ENCODE results near the gene CPB2.

Gene CPB2

GRCh38 chr13:46119883-46120614 lies 15.2 kb upstream of the CPB2 start:
- no peak overlapping the region for H3K4me2 ChIP-seq (ENCODE audit: low read length)
- no peak overlapping the region for H2BK5ac ChIP-seq (ENCODE audit: low read length)
- H3K27me3 ChIP-seq (ENCODE audit: insufficient read depth, low read length, poor library complexity) = no peaks in the 10 kb centered on the region
- no peak overlapping the region for H4K8ac ChIP-seq (ENCODE audit: low read depth, low read length)
- no peak overlapping the region for H2BK120ac ChIP-seq (ENCODE audit: low read depth, low read length)
- no peak overlapping the region for H3K56ac ChIP-seq (ENCODE audit: low read length)
- H2BK15ac ChIP-seq (replicated peaks; ENCODE audit: low read depth) = no peak overlapping the region
- H3K4me1 ChIP-seq (ENCODE audit: control insufficient read depth, low read depth, low read length) = peaks cover 7% of the 10 kb centered on the region
- no peak overlapping the region for H3K23ac ChIP-seq (ENCODE audit: low read length)
- no peak overlapping the region for H3K9ac ChIP-seq (ENCODE audit: low read length)
- no peak overlapping the region for H4K5ac ChIP-seq (ENCODE audit: low read length)
- H3K36me3 ChIP-seq (ENCODE audit: control insufficient read depth, insufficient read depth, low read length) = no peaks in the 10 kb centered on the region
- DNase-seq = peak; percentile 85
- no peak overlapping the region for H3K4ac ChIP-seq (ENCODE audit: low read depth, low read length)
- no peaks in the 10 kb centered on the region for H3K79me2 ChIP-seq (ENCODE audit: control insufficient read depth, insufficient read depth, low read length)
- no peaks in the 10 kb centered on the region for H3K79me1 ChIP-seq (ENCODE audit: low read length)
- no peak overlapping the region for H3K4me3 ChIP-seq (ENCODE audit: low read length)
- H3K27ac ChIP-seq (ENCODE audit: low read depth, low read length) = peak overlapping the region; percentile 33
- H3K18ac ChIP-seq (ENCODE audit: low read length) = no peak overlapping the region
- no peak overlapping the region for H2AK5ac ChIP-seq (ENCODE audit: low read length)
- no CpG with 5 or more reads among the region's 6 CpGs for WGBS (ENCODE audit: extremely low coverage, insufficient coverage, low lambda C conversion rate)

- no CpG with 5 or more reads among the region's 4 CpGs for WGBS (ENCODE audit: extremely low coverage, insufficient coverage, low lambda C conversion rate)
- no peak for DNase-seq
- no peak overlapping the region for H3K56ac ChIP-seq (ENCODE audit: low read length)
- H3K4me1 ChIP-seq (ENCODE audit: control insufficient read depth, low read depth, low read length) = peaks cover 7% of the 10 kb centered on the region
- H3K79me2 ChIP-seq (ENCODE audit: control insufficient read depth, insufficient read depth, low read length) = no peaks in the 10 kb centered on the region
- no peak overlapping the region for H3K4me3 ChIP-seq (ENCODE audit: low read length)
- no peak overlapping the region for H4K8ac ChIP-seq (ENCODE audit: low read depth, low read length)
- no peak overlapping the region for H3K4me2 ChIP-seq (ENCODE audit: low read length)
- H3K79me1 ChIP-seq (ENCODE audit: low read length) = no peaks in the 10 kb centered on the region
- no peak overlapping the region for H3K23ac ChIP-seq (ENCODE audit: low read length)
- no peak overlapping the region for H2BK15ac ChIP-seq (replicated peaks; ENCODE audit: low read depth)
- H2BK120ac ChIP-seq (ENCODE audit: low read depth, low read length) = no peak overlapping the region
- no peak overlapping the region for H3K9ac ChIP-seq (ENCODE audit: low read length)
- no peak overlapping the region for H3K18ac ChIP-seq (ENCODE audit: low read length)
- no peak overlapping the region for H3K27ac ChIP-seq (ENCODE audit: low read depth, low read length)
- no peak overlapping the region for H4K5ac ChIP-seq (ENCODE audit: low read length)
- no peak overlapping the region for H3K4ac ChIP-seq (ENCODE audit: low read depth, low read length)
- no peak overlapping the region for H2AK5ac ChIP-seq (ENCODE audit: low read length)
- H2BK5ac ChIP-seq (ENCODE audit: low read length) = no peak overlapping the region
- H3K27me3 ChIP-seq (ENCODE audit: insufficient read depth, low read length, poor library complexity) = no peaks in the 10 kb centered on the region
- no peaks in the 10 kb centered on the region for H3K36me3 ChIP-seq (ENCODE audit: control insufficient read depth, insufficient read depth, low read length)
Observed at GRCh38 chr13:46116653-46117502, 12.0 kb upstream of the CPB2 start.

- no peak overlapping the region for H2BK5ac ChIP-seq (ENCODE audit: low read length)
- H3K18ac ChIP-seq (ENCODE audit: low read length) = no peak overlapping the region
- no peak overlapping the region for H3K4ac ChIP-seq (ENCODE audit: low read depth, low read length)
- no peak overlapping the region for H2BK15ac ChIP-seq (replicated peaks; ENCODE audit: low read depth)
- no CpG with 5 or more reads among the region's 9 CpGs for WGBS (ENCODE audit: extremely low coverage, insufficient coverage, low lambda C conversion rate)
- H3K79me1 ChIP-seq (ENCODE audit: low read length) = no peaks in the 10 kb centered on the region
- no peak overlapping the region for H2BK120ac ChIP-seq (ENCODE audit: low read depth, low read length)
- H4K5ac ChIP-seq (ENCODE audit: low read length) = no peak overlapping the region
- no peaks in the 10 kb centered on the region for H3K36me3 ChIP-seq (ENCODE audit: control insufficient read depth, insufficient read depth, low read length)
- no peak overlapping the region for H3K9ac ChIP-seq (ENCODE audit: low read length)
- H3K79me2 ChIP-seq (ENCODE audit: control insufficient read depth, insufficient read depth, low read length) = no peaks in the 10 kb centered on the region
- H3K4me2 ChIP-seq (ENCODE audit: low read length) = no peak overlapping the region
- no peak overlapping the region for H3K27ac ChIP-seq (ENCODE audit: low read depth, low read length)
- H3K27me3 ChIP-seq (ENCODE audit: insufficient read depth, low read length, poor library complexity) = no peaks in the 10 kb centered on the region
- H3K56ac ChIP-seq (ENCODE audit: low read length) = no peak overlapping the region
- H3K4me1 ChIP-seq (ENCODE audit: control insufficient read depth, low read depth, low read length) = peaks cover 2% of the 10 kb centered on the region
- DNase-seq = no peak
- H4K8ac ChIP-seq (ENCODE audit: low read depth, low read length) = no peak overlapping the region
- no peak overlapping the region for H2AK5ac ChIP-seq (ENCODE audit: low read length)
- H3K23ac ChIP-seq (ENCODE audit: low read length) = no peak overlapping the region
- no peak overlapping the region for H3K4me3 ChIP-seq (ENCODE audit: low read length)
Observed at GRCh38 chr13:46114613-46115012, 9.8 kb upstream of the CPB2 start.

GRCh38 chr13:46113596-46113995 lies 8.8 kb upstream of the CPB2 start:
- Histone ChIP-seq H3K79me2 (ENCODE audit: control insufficient read depth, insufficient read depth, low read length) (no peaks in the 10 kb centered on the region), H2AK5ac (ENCODE audit: low read length) (no peak overlapping the region), H3K23ac (ENCODE audit: low read length) (no peak overlapping the region), H3K18ac (ENCODE audit: low read length) (no peak overlapping the region), H3K27me3 (ENCODE audit: insufficient read depth, low read length, poor library complexity) (no peaks in the 10 kb centered on the region), H2BK15ac (replicated peaks; ENCODE audit: low read depth) (no peak overlapping the region), H4K5ac (ENCODE audit: low read length) (no peak overlapping the region), H3K4me2 (ENCODE audit: low read length) (no peak overlapping the region), H3K9ac (ENCODE audit: low read length) (no peak overlapping the region), H3K79me1 (ENCODE audit: low read length) (no peaks in the 10 kb centered on the region), H3K4me1 (ENCODE audit: control insufficient read depth, low read depth, low read length) (no peaks in the 10 kb centered on the region), H3K4ac (ENCODE audit: low read depth, low read length) (no peak overlapping the region), H3K27ac (ENCODE audit: low read depth, low read length) (no peak overlapping the region), H2BK5ac (ENCODE audit: low read length) (no peak overlapping the region), H2BK120ac (ENCODE audit: low read depth, low read length) (no peak overlapping the region), H4K8ac (ENCODE audit: low read depth, low read length) (no peak overlapping the region), H3K36me3 (ENCODE audit: control insufficient read depth, insufficient read depth, low read length) (no peaks in the 10 kb centered on the region), H3K56ac (ENCODE audit: low read length) (no peak overlapping the region), H3K4me3 (ENCODE audit: low read length) (no peak overlapping the region)
- no CpG with 5 or more reads among the region's 2 CpGs for WGBS (ENCODE audit: extremely low coverage, insufficient coverage, low lambda C conversion rate)
- no peak for DNase-seq

DNA sequence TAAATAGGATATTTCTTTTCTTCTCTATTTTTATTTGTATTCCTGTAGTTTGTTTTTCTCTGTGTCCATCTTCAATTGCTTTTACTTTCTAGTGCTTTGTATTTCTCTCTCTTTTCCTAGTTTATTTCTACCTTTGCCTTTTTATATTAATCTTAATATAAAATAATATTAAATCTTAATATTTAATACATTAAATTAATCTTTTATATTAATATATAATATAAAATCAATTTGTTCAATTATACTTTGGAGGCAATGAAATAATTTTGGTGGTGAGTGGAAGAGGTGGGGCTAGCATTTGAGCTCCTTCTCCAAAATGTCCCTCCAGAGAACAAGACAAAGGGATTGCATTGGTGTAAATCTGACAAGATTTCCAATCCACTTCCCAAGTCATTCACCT lies 6.3 kb upstream of the CPB2 start:
- Histone ChIP-seq H4K8ac (ENCODE audit: low read depth, low read length) (no peak overlapping the region), H4K5ac (ENCODE audit: low read length) (no peak overlapping the region), H3K9ac (ENCODE audit: low read length) (no peak overlapping the region)

More for the DNA sequence above, 6.3 kb upstream of the CPB2 start:
- H3K4ac ChIP-seq (ENCODE audit: low read depth, low read length) = no peak overlapping the region
- H3K79me1 ChIP-seq (ENCODE audit: low read length) = no peaks in the 10 kb centered on the region
- no peak overlapping the region for H3K56ac ChIP-seq (ENCODE audit: low read length)
- no peak overlapping the region for H2AK5ac ChIP-seq (ENCODE audit: low read length)
- H3K4me1 ChIP-seq (ENCODE audit: control insufficient read depth, low read depth, low read length) = no peaks in the 10 kb centered on the region
- no peak overlapping the region for H2BK15ac ChIP-seq (replicated peaks; ENCODE audit: low read depth)
- DNase-seq = no peak
- no peaks in the 10 kb centered on the region for H3K79me2 ChIP-seq (ENCODE audit: control insufficient read depth, insufficient read depth, low read length)
- no peak overlapping the region for H3K27ac ChIP-seq (ENCODE audit: low read depth, low read length)
- H2BK5ac ChIP-seq (ENCODE audit: low read length) = no peak overlapping the region
- no peak overlapping the region for H3K23ac ChIP-seq (ENCODE audit: low read length)
- H2BK120ac ChIP-seq (ENCODE audit: low read depth, low read length) = no peak overlapping the region
- no peak overlapping the region for H3K4me3 ChIP-seq (ENCODE audit: low read length)
- H3K18ac ChIP-seq (ENCODE audit: low read length) = no peak overlapping the region
- no peak overlapping the region for H3K4me2 ChIP-seq (ENCODE audit: low read length)
- no peaks in the 10 kb centered on the region for H3K36me3 ChIP-seq (ENCODE audit: control insufficient read depth, insufficient read depth, low read length)
- H3K27me3 ChIP-seq (ENCODE audit: insufficient read depth, low read length, poor library complexity) = no peaks in the 10 kb centered on the region

Data from mesendoderm (in vitro differentiated cells).